Activated CD8-positive, alpha-beta T cell treated with anti-CD3 and anti-CD28 coated beads, Interleukin-2, amount 10 ng/mL, durations not matched to agents 7 days and 5 days (primary cell): ENCODE results near the gene DNAH2. TPM values are rescaled to one million over a fixed set of nuclear protein-coding genes. Genes with fewer than 3 reads are reported as not detected.

Experiments
- ATAC-seq: fragments of 150-1000 bp; cut with Tn5 transposase; one replicate; pipeline ENCODE4 v1.10.0; 2021; ENCODE audit warnings: moderate library complexity
- CTCF ChIA-PET: fragments of 350-600 bp; sonication (Branson Sonifier 250); formaldehyde crosslinking; loops from one replicate; lab custom pipeline; 2021; ENCODE audit warnings: antibody characterized with exemption; lab: Charles Lee
- POLR2A ChIA-PET: fragments of 350-600 bp; sonication (Branson Sonifier 250); formaldehyde crosslinking; loops from one replicate; lab custom pipeline; 2021; ENCODE audit warnings: antibody characterized with exemption; lab: Charles Lee
- DNase-seq: peaks from one replicate; pipeline ENCODE4 v3.0.0-alpha.2; 2020
- H3K27ac Mint-ChIP-seq: one replicate; pipeline ENCODE4 v1.8.0; 2021; ENCODE audit warnings: mild to moderate bottlenecking, mixed read lengths
- H3K27me3 Mint-ChIP-seq: one replicate; pipeline ENCODE4 v1.8.0; 2021; ENCODE audit warnings: low read depth, mixed read lengths
- H3K36me3 Mint-ChIP-seq: one replicate; pipeline ENCODE4 v1.8.0; 2021; ENCODE audit warnings: low read depth, mixed read lengths
- H3K4me1 Mint-ChIP-seq: one replicate; pipeline ENCODE4 v1.8.0; 2021; ENCODE audit warnings: low read depth, mixed read lengths
- H3K4me3 Mint-ChIP-seq: one replicate; pipeline ENCODE4 v1.8.0; 2021; ENCODE audit warnings: mild to moderate bottlenecking, mixed read lengths
- H3K9me3 Mint-ChIP-seq: one replicate; pipeline ENCODE4 v1.8.0; 2022; ENCODE audit warnings: mixed read lengths; ENCODE audit not compliant: insufficient read depth
- total RNA-seq, 2 experiments: library from RNA; stranded (reverse); gene quantifications; one replicate each; pipeline ENCODE4 v1.2.3, GENCODE V29; 2021

The DNAH2 gene
- total RNA-seq, 2 experiments from 2014 or later = not detected

- H3K27me3 Mint-ChIP-seq = no peaks in the 10 kb centered on the region
- ChIA-PET CTCF (interaction anchor here (1.4 to 1.7 kb wide), 2 partner anchors 9 to 11 kb away, joined by 4 to 6 read pairs; no protein-coding TSS in a partner anchor), POLR2A (interaction anchor here (1.1 kb wide), 1 partner anchor 14 kb away, joined by 3 read pairs; no protein-coding TSS in a partner anchor)
- no peak overlapping the region for H3K27ac Mint-ChIP-seq
- no peaks in the 10 kb centered on the region for H3K9me3 Mint-ChIP-seq
- ATAC-seq = no peak
- H3K4me3 Mint-ChIP-seq = no peak overlapping the region
- H3K36me3 Mint-ChIP-seq = peaks cover 22% of the 10 kb centered on the region
- no peak for DNase-seq
- H3K4me1 Mint-ChIP-seq = peaks cover 19% of the 10 kb centered on the region
These were observed 155.5 kb downstream of the DNAH2 start for GRCh38 chr17:7873051-7873450.

- Mint-ChIP-seq H3K36me3 (peaks cover 18% of the 10 kb centered on the region), H3K27ac (no peak overlapping the region), H3K27me3 (no peaks in the 10 kb centered on the region), H3K4me1 (peaks cover 3% of the 10 kb centered on the region), H3K4me3 (no peak overlapping the region), H3K9me3 (no peaks in the 10 kb centered on the region)
- ATAC-seq = no peak
- ChIA-PET CTCF (interaction anchor here (0.9 to 3.0 kb wide), 4 partner anchors 13 to 114 kb away, joined by 3 to 14 read pairs (median 4); no protein-coding TSS in a partner anchor), POLR2A (no interaction called here)
- DNase-seq = no peak
These were observed 158.3 kb downstream of the DNAH2 start for GRCh38 chr17:7875804-7876370.

GRCh38 chr17:7878234-7878633 is 160.7 kb downstream of the DNAH2 start:
- ChIA-PET CTCF (interaction anchor here (0.7 to 0.8 kb wide), 2 partner anchors 16 to 112 kb away, joined by 3 read pairs; no protein-coding TSS in a partner anchor), POLR2A (interaction anchor here (0.6 kb wide), 1 partner anchor 329 kb away, joined by 4 read pairs; no protein-coding TSS in a partner anchor)
- H3K27ac Mint-ChIP-seq = no peak overlapping the region
- no peaks in the 10 kb centered on the region for H3K27me3 Mint-ChIP-seq
- ATAC-seq (no peak), DNase-seq (no peak)
- H3K36me3 Mint-ChIP-seq = peaks cover 9% of the 10 kb centered on the region
- H3K4me3 Mint-ChIP-seq = no peak overlapping the region
- no peaks in the 10 kb centered on the region for H3K4me1 Mint-ChIP-seq
- no peaks in the 10 kb centered on the region for H3K9me3 Mint-ChIP-seq

GRCh38 chr17:7880076-7880868 is 162.7 kb downstream of the DNAH2 start:
- Mint-ChIP-seq H3K4me3 (no peak overlapping the region), H3K27me3 (no peaks in the 10 kb centered on the region)

GRCh38 chr17:7881276-7882054 is 163.9 kb downstream of the DNAH2 start:
- Mint-ChIP-seq H3K9me3 (no peaks in the 10 kb centered on the region), H3K4me3 (no peak overlapping the region), H3K27me3 (no peaks in the 10 kb centered on the region), H3K36me3 (peaks cover 6% of the 10 kb centered on the region), H3K27ac (no peak overlapping the region), H3K4me1 (no peaks in the 10 kb centered on the region)
- DNase-seq = no peak
- ATAC-seq = no peak
- ChIA-PET CTCF (no interaction called here), POLR2A (no interaction called here)

More at GRCh38 chr17:7880076-7880868, 162.7 kb downstream of the DNAH2 start:
- ATAC-seq (no peak), DNase-seq (no peak)
- Mint-ChIP-seq H3K9me3 (no peaks in the 10 kb centered on the region), H3K4me1 (no peaks in the 10 kb centered on the region), H3K36me3 (peaks cover 4% of the 10 kb centered on the region), H3K27ac (no peak overlapping the region)
- POLR2A ChIA-PET = no interaction called here
- CTCF ChIA-PET = no interaction called here

GRCh38 chr17:7882068-7882467 is 164.5 kb downstream of the DNAH2 start:
- H3K9me3 Mint-ChIP-seq = no peaks in the 10 kb centered on the region
- no peaks in the 10 kb centered on the region for H3K4me1 Mint-ChIP-seq
- H3K4me3 Mint-ChIP-seq = no peak overlapping the region
- H3K27me3 Mint-ChIP-seq = no peaks in the 10 kb centered on the region
- no peak overlapping the region for H3K27ac Mint-ChIP-seq
- no peak for DNase-seq
- no peak for ATAC-seq
- peaks cover 6% of the 10 kb centered on the region for H3K36me3 Mint-ChIP-seq
- ChIA-PET POLR2A (interaction anchor here (0.6 kb wide), 1 partner anchor 555 kb away, joined by 3 read pairs; no protein-coding TSS in a partner anchor), CTCF (interaction anchor here (1.6 kb wide), 1 partner anchor 13 kb away, joined by 7 read pairs; no protein-coding TSS in a partner anchor)

- no peak overlapping the region for H3K27ac Mint-ChIP-seq
- ChIA-PET CTCF (interaction anchor here (0.9 to 1.9 kb wide), 8 partner anchors 11 to 174 kb away, joined by 3 to 10 read pairs (median 4); partner anchors contain the start of gene NAA38), POLR2A (interaction anchor here (0.6 kb wide), 1 partner anchor 555 kb away, joined by 3 read pairs; no protein-coding TSS in a partner anchor)
- no peak for DNase-seq
- peaks cover 4% of the 10 kb centered on the region for H3K36me3 Mint-ChIP-seq
- no peaks in the 10 kb centered on the region for H3K27me3 Mint-ChIP-seq
- H3K4me3 Mint-ChIP-seq = no peak overlapping the region
- no peaks in the 10 kb centered on the region for H3K9me3 Mint-ChIP-seq
- H3K4me1 Mint-ChIP-seq = no peaks in the 10 kb centered on the region
- no peak for ATAC-seq
These were observed 165.1 kb downstream of the DNAH2 start for GRCh38 chr17:7882629-7883028.

Other genes starting within 250 kb of the DNAH2 start
- gene ZBTB4, start 238.1 kb upstream of the DNAH2 start, total RNA-seq = 10 to 100 TPM; 29.8 to 30.0 TPM
- gene SLC35G6, start 236.3 kb upstream of the DNAH2 start, total RNA-seq = not detected
- gene POLR2A, start 233.4 kb upstream of the DNAH2 start, total RNA-seq = 100 to 1,000 TPM; 183 to 185 TPM
- gene TNFSF12, start 168.7 kb upstream of the DNAH2 start, total RNA-seq = 100 to 1,000 TPM in 1 of 2 experiments, 10 to 100 TPM in 1; 93.7 to 100 TPM
- gene TNFSF13, start 159.0 kb upstream of the DNAH2 start, total RNA-seq = 1 to 10 TPM; 8.0 to 9.0 TPM
- 10 to 100 TPM; 54.4 to 62.0 TPM for gene SENP3, start 155.8 kb upstream of the DNAH2 start, total RNA-seq
- 10 to 100 TPM in 1 of 2 experiments, 1 to 10 TPM in 1; 9.4 to 10.7 TPM for gene CD68, start 138.1 kb upstream of the DNAH2 start, total RNA-seq
- 10 to 100 TPM; 69.0 to 70.4 TPM for gene MPDU1, start 133.9 kb upstream of the DNAH2 start, total RNA-seq
- gene SOX15, start 127.7 kb upstream of the DNAH2 start, total RNA-seq = under 1 TPM; 0.29 to 0.34 TPM
- gene FXR2, start 102.8 kb upstream of the DNAH2 start, total RNA-seq = 10 to 100 TPM; 27.6 to 31.8 TPM
- gene SAT2, start 89.9 kb upstream of the DNAH2 start, total RNA-seq = 10 to 100 TPM; 18.2 to 21.4 TPM
- not detected for gene SHBG, start 87.6 kb upstream of the DNAH2 start, total RNA-seq
- not detected for gene ATP1B2, start 66.8 kb upstream of the DNAH2 start, total RNA-seq
- gene TP53, start 30.3 kb upstream of the DNAH2 start, total RNA-seq = 100 to 1,000 TPM; 131 to 136 TPM
- gene WRAP53, start 29.3 kb upstream of the DNAH2 start, total RNA-seq = 10 to 100 TPM; 27.1 to 29.3 TPM
- not detected for gene EFNB3, start 12.5 kb upstream of the DNAH2 start, total RNA-seq
- 10 to 100 TPM; 12.4 to 12.6 TPM for gene KDM6B, start 116.5 kb downstream of the DNAH2 start, total RNA-seq
- 1 to 10 TPM in 1 of 2 experiments, under 1 TPM in 1; 0.87 to 1.2 TPM for gene TMEM88, start 137.3 kb downstream of the DNAH2 start, total RNA-seq
- gene NAA38, start 139.8 kb downstream of the DNAH2 start, total RNA-seq = 10 to 100 TPM; 92.7 to 93.1 TPM
- 10 to 100 TPM in 1 of 2 experiments, 1 to 10 TPM in 1; 9.8 to 11.2 TPM for gene CYB5D1, start 140.3 kb downstream of the DNAH2 start, total RNA-seq
- 100 to 1,000 TPM; 125 to 129 TPM for gene CHD3, start 171.0 kb downstream of the DNAH2 start, total RNA-seq
- 1 to 10 TPM; 4.2 TPM for gene RNF227, start 198.5 kb downstream of the DNAH2 start, total RNA-seq
- gene KCNAB3, start 212.1 kb downstream of the DNAH2 start, total RNA-seq = 10 to 100 TPM in 1 of 2 experiments, 1 to 10 TPM in 1; 8.8 to 10.3 TPM
- gene TRAPPC1, start 214.2 kb downstream of the DNAH2 start, total RNA-seq = 100 to 1,000 TPM; 248 to 278 TPM
- gene CNTROB, start 214.5 kb downstream of the DNAH2 start, total RNA-seq = 10 to 100 TPM; 66.7 to 76.5 TPM